Pancreas (tissue), 10 donors: ENCODE data around the gene TBX6. TPM values are rescaled to one million over a fixed set of nuclear protein-coding genes. Genes with fewer than 3 reads are reported as not detected.

Source experiments
- ATAC-seq, 4 donors: fragments of 200-7000 bp; cut with Tn5 transposase; one replicate each; pipeline versions ENCODE4 v1.8.0 to v1.9.1; 2020; ENCODE audit warnings: mild to moderate bottlenecking in 4 of 4, moderate library complexity in 4 of 4
- DNase-seq, 6 donors: peaks; one replicate each; pipeline ENCODE4 v3.0.0-alpha.2; 2020
- FAIRE-seq: peaks from 2 replicates; lab custom pipeline; 2012; peaks lifted over from hg19 to GRCh38; lab: Jason Lieb, UNC
- H3K27ac ChIP-seq, 4 donors: fragments of 200-600 bp; sonication (generic); 1 replicate in 3 of 4; 2 replicates in 1 of 4; pipeline versions ENCODE4 v1.5.0 to v1.8.0; 2020
- H3K27me3 ChIP-seq, 4 donors: fragments of 200-600 bp; one replicate each; pipeline ENCODE4 v1.8.0; 2021
- H3K36me3 ChIP-seq, 3 donors: fragments of 200-600 bp; sonication (generic) in 1 of 3; one replicate each; pipeline versions ENCODE4 v1.5.0 to v1.8.0; 2020 to 2021
- H3K4me1 ChIP-seq, 3 donors: fragments of 200-600 bp; one replicate each; pipeline ENCODE4 v1.8.0; 2021
- H3K4me3 ChIP-seq, 4 donors: fragments of 200-600 bp; sonication (generic) in 2 of 4; one replicate each; pipeline versions ENCODE4 v1.5.0 to v1.8.0; 2020 to 2021
- H3K9me3 ChIP-seq, 4 donors: fragments of 200-600 bp; one replicate each; pipeline ENCODE4 v1.8.0; 2021
- CTCF ChIP-seq, 4 donors: fragments of 200-600 bp; sonication (generic) in 3 of 4; IDR thresholded peaks; one replicate each; pipeline versions ENCODE4 v1.5.0 to v1.8.0; 2021; ENCODE audit warnings: antibody characterized with exemption in 4 of 4
- WGBS, 2 donors: extraction: QIAGEN DNeasy Blood & Tissue Kit; methylation state at CpG; one replicate each; pipeline ENCODE4 v1.1.7; 2013; 5-methylcytosine and 5-hydroxymethylcytosine counted together
- intact Hi-C, 3 donors: fragments of 100-400 bp; cut with DNase I; formaldehyde crosslinking; loops; one replicate each; pipeline versions ENCODE4 v1.11.1 to v1.14.2; 2022
- polyA plus RNA-seq, 2 donors: library from polyadenylated mRNA; stranded (reverse); fragments of 200-250 nt; gene quantifications; one replicate each; pipeline ENCODE4 v1.2.3, GENCODE V29; 2013
- total RNA-seq, 6 donors: library from RNA; stranded (reverse); fragmentation: NEBNext Ultra II Directional in 4 of 6; extraction: Animal tissue kit (Norgen Biotek cat#: 25700) in 4 of 6; gene quantifications; one replicate each; pipeline versions ENCODE4 v1.2.1 to v1.2.4, GENCODE V29; 2021 to 2023
- donor health status: healthy with polysubstance abuse.
- donor health status: DM: no; HTN: no; CAD: no; lungs with moderate emphysema.
- donor health status: DM: no; HTN: no; CAD: no.
- donor health status: control.
- donor health status: control.
- donor health status: Bipolar disorder and iron deficiency.
- donor health status: DM: yes; HTN: yes; CAD: no.
- donor health status: DM: no; HTN: no; CAD: no.
- donor health status: DM: no; HTN: no; CAD: no.
- donor health status: DM: yes; HTN: yes; CAD: no.

The TBX6 gene
- total and polyA plus RNA-seq, 8 donors, result 1.3 to 3.6 (median 2.1) TPM

- no peak for FAIRE-seq
- Histone ChIP-seq H3K27me3 (no peaks in the 10 kb centered on the region), H3K4me3 (no peak overlapping the region), H3K36me3 (peaks cover 3 to 16% (median 4%) of the 10 kb centered on the region in 3 donors), H3K4me1 (peaks cover 9 to 22% (median 11%) of the 10 kb centered on the region in 3 donors), H3K9me3 (no peaks in the 10 kb centered on the region), H3K27ac (no peak overlapping the region)
- no peak for TF ChIP-seq CTCF (IDR thresholded peaks at IDR 0.05)
- no peak for ATAC-seq
- WGBS, 2 donors, result 78 to 82% methylated on average over 7 of the region's 7 CpGs
- intact Hi-C loops, result no loop called here
- peak in 2 of 6 donors; percentile 39 to 40 for DNase-seq
These were observed 13.0 kb downstream of the TBX6 start for GRCh38 chr16:30078744-30079143.

GRCh38 chr16:30077656-30078055 lies 14.1 kb downstream of the TBX6 start:
- peaks cover 9 to 22% (median 11%) of the 10 kb centered on the region in 3 donors for H3K4me1 ChIP-seq
- intact Hi-C loops, result no loop called here
- 75% methylated on average over 6 of the region's 6 CpGs for WGBS, 2 donors
- no peak for TF ChIP-seq CTCF (IDR thresholded peaks at IDR 0.05)
- no peak overlapping the region for H3K27ac ChIP-seq
- no peaks in the 10 kb centered on the region for H3K9me3 ChIP-seq
- peak overlapping the region in 1 of 4 donors; percentile 70 for H3K4me3 ChIP-seq
- no peak for ATAC-seq
- no peak for FAIRE-seq
- peak in 1 of 6 donors; percentile 16 for DNase-seq
- peaks cover 0 to 8% (median 0%) of the 10 kb centered on the region in 3 donors for H3K36me3 ChIP-seq
- H3K27me3 ChIP-seq, result no peaks in the 10 kb centered on the region

DNA sequence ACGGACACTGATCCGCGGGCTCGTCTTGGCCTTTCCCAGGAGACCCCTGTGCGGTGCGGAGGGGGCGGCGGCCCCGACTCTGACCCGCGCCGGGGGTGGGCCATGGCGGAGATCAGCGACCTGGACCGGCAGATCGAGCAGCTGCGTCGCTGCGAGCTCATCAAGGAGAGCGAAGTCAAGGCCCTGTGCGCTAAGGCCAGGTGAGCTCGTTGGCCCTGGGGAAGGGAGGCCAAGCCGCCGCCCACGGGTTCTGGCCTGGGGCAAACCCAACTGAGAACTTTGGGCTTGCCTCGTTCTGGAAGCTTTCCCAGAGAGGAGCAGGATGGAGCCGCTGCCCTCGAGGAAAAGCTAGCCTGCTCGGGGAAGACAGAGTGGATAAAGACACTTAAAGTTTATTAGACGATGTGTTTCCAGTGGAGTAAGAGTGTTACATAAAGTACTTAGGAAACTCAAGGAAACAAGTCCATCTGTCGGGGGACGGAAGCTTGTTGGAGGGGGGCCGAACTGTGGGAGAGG lies 15.4 kb downstream of the TBX6 start:
- intact Hi-C loops, result no loop called here
- peak; percentile 25 to 33 (median 30) for ATAC-seq
- peaks cover 0 to 5% (median 0%) of the 10 kb centered on the region in 3 donors for H3K36me3 ChIP-seq

GRCh38 chr16:30075503-30076275 lies 16.0 kb downstream of the TBX6 start, which contains the start of gene PPP4C:
TSS of gene PPP4C (plus strand) at chr16:30075994. CDS start at chr16:30076378, 384 bp downstream.
- Histone ChIP-seq H3K9me3 (no peaks in the 10 kb centered on the region), H3K4me1 (peaks cover 7 to 20% (median 9%) of the 10 kb centered on the region in 3 donors), H3K27me3 (no peaks in the 10 kb centered on the region), H3K27ac (peak within 1 kb of the TSS; percentile 78 to 93 (median 84)), H3K4me3 (peak within 1 kb of the TSS; percentile 70 to 99 (median 96)), H3K36me3 (peaks cover 0 to 5% (median 3%) of the 10 kb centered on the region in 3 donors)
- 2% methylated on average over 56 to 67 of the region's 67 CpGs for WGBS, 2 donors
- FAIRE-seq (no peak), DNase-seq (peak; percentile 83 to 95 (median 88)), ATAC-seq (peak; percentile 93 to 98 (median 96))
- TF ChIP-seq CTCF (IDR thresholded peaks at IDR 0.05), result no peak
- intact Hi-C loops, result no loop called here

More for the DNA sequence above, 15.4 kb downstream of the TBX6 start:
- Histone ChIP-seq H3K9me3 (no peaks in the 10 kb centered on the region), H3K27ac (peak overlapping the region; percentile 78 to 93 (median 84)), H3K4me1 (peaks cover 9 to 22% (median 11%) of the 10 kb centered on the region in 3 donors), H3K4me3 (peak overlapping the region; percentile 70 to 99 (median 96)), H3K27me3 (no peaks in the 10 kb centered on the region)
- no peak for TF ChIP-seq CTCF (IDR thresholded peaks at IDR 0.05)
- 1% methylated on average over 33 of the region's 33 CpGs for WGBS, 2 donors
- no peak for FAIRE-seq
- DNase-seq, result peak in 2 of 6 donors; percentile 57 to 73
